Prostate gland (tissue), 2 donors: Measurements from ENCODE around the gene DNMT1.

Source experiments
- CTCF ChIP-seq, 4 experiments: fragments of 200-600 bp in 2 of 4; fragments of 450-650 bp in 2 of 4; sonication (generic) in 2 of 4; IDR thresholded peaks; 1 replicate in 3 of 4; 2 replicates in 1 of 4; pipeline ENCODE4 v1.5.1; 2016 to 2019; ENCODE audit warnings: antibody characterized with exemption in 4 of 4, mild to moderate bottlenecking in 2 of 4, moderate library complexity in 2 of 4
- POLR2AphosphoS5 ChIP-seq: sonication (generic); formaldehyde crosslinking; IDR thresholded peaks from one replicate; pipeline ENCODE4 v1.6.1; 2017; ENCODE audit warnings: antibody characterized with exemption

GRCh38 chr19:10102787-10103236 is 91.9 kb downstream of the DNMT1 start:
- TF ChIP-seq CTCF (IDR thresholded peaks at IDR 0.05) (no peak), POLR2AphosphoS5 (no peak)
